Vagina (tissue), 2 donors: ENCODE results near the gene RPA3. TPM values are rescaled to one million over a fixed set of nuclear protein-coding genes. Genes with fewer than 3 reads are reported as not detected.

Source experiments
- DNase-seq, 2 donors: peaks; one replicate each; pipeline ENCODE4 v3.0.0-alpha.2; 2017; ENCODE audit errors: extremely low spot score in 2 of 2
- H3K27ac ChIP-seq: fragments of 200-600 bp; sonication (generic); one replicate; pipeline ENCODE4 v1.5.1; 2019
- H3K27me3 ChIP-seq: fragments of 200-600 bp; sonication (generic); one replicate; pipeline ENCODE4 v1.5.1; 2019
- H3K36me3 ChIP-seq, 2 donors: fragments of 200-600 bp; sonication (generic); one replicate each; pipeline ENCODE4 v1.5.1; 2017 to 2019
- H3K4me1 ChIP-seq: fragments of 200-600 bp; sonication (generic); one replicate; pipeline ENCODE4 v1.5.1; 2019
- H3K4me3 ChIP-seq, 2 donors: fragments of 200-600 bp; sonication (generic); 1 replicate in 1 of 2; 2 replicates in 1 of 2; pipeline ENCODE4 v1.5.1; 2016 to 2019
- H3K9me3 ChIP-seq: fragments of 200-600 bp; sonication (generic); one replicate; pipeline ENCODE4 v1.5.1; 2019
- CTCF ChIP-seq, 3 experiments: fragments of 450-650 bp in 2 of 3; fragments of 200-600 bp in 1 of 3; sonication (generic) in 1 of 3; IDR thresholded peaks; one replicate each; pipeline ENCODE4 v1.5.1; 2017 to 2019; ENCODE audit warnings: antibody characterized with exemption in 3 of 3, mild to moderate bottlenecking in 2 of 3, moderate library complexity in 2 of 3
- POLR2A ChIP-seq, 2 donors: fragments of 450-650 bp; IDR thresholded peaks; one replicate each; pipeline ENCODE4 v1.6.1; 2017; ENCODE audit warnings: antibody characterized with exemption in 2 of 2, mild to moderate bottlenecking in 2 of 2, moderate library complexity in 2 of 2
- POLR2AphosphoS5 ChIP-seq, 2 donors: sonication (generic); formaldehyde crosslinking; IDR thresholded peaks; one replicate each; pipeline ENCODE4 v1.9.0; 2017; ENCODE audit warnings: antibody characterized with exemption in 2 of 2, mild to moderate bottlenecking in 2 of 2, low read depth in 1 of 2; ENCODE audit not compliant: insufficient read depth in 1 of 2
- intact Hi-C: fragments of 100-400 bp; cut with DNase I; formaldehyde crosslinking; loops from one replicate; pipeline ENCODE4 v1.15.1; 2023
- total RNA-seq: library from RNA; depleted of rRNA; stranded (reverse); fragments of >200 nt; gene quantifications from one replicate; pipeline ENCODE4 v1.2.3, GENCODE V29; 2016

RPA3 gene
- total RNA-seq, 1 donor from 2014 or later = 12.3 TPM

- Histone ChIP-seq H3K36me3 (no peaks in the 10 kb centered on the region), H3K27me3 (no peaks in the 10 kb centered on the region), H3K9me3 (no peaks in the 10 kb centered on the region), H3K27ac (no peak overlapping the region), H3K4me1 (peaks cover 12% of the 10 kb centered on the region), H3K4me3 (no peak overlapping the region)
- intact Hi-C loops = no loop called here
- DNase-seq = no peak
- no peak for TF ChIP-seq POLR2AphosphoS5 (IDR thresholded peaks at IDR 0.05; ENCODE audit: insufficient read depth in 1 of 2, low read depth in 1 of 2)
- no peak for TF ChIP-seq POLR2A (IDR thresholded peaks at IDR 0.05)
- no peak for TF ChIP-seq CTCF (IDR thresholded peaks at IDR 0.05)
Observed at GRCh38 chr7:7703427-7703826, 15.0 kb downstream of the RPA3 start.

- no peaks in the 10 kb centered on the region for H3K9me3 ChIP-seq
- peaks cover 9% of the 10 kb centered on the region for H3K4me1 ChIP-seq
- no peaks in the 10 kb centered on the region for H3K36me3 ChIP-seq
- no peak for DNase-seq
- no peak overlapping the region for H3K4me3 ChIP-seq
- no peak overlapping the region for H3K27ac ChIP-seq
- H3K27me3 ChIP-seq = no peaks in the 10 kb centered on the region
- no peak for TF ChIP-seq POLR2AphosphoS5 (IDR thresholded peaks at IDR 0.05; ENCODE audit: insufficient read depth in 1 of 2, low read depth in 1 of 2)
- TF ChIP-seq POLR2A (IDR thresholded peaks at IDR 0.05) = no peak
- TF ChIP-seq CTCF (IDR thresholded peaks at IDR 0.05) = no peak
- intact Hi-C loops = no loop called here
Observed at GRCh38 chr7:7702826-7703225, 15.6 kb downstream of the RPA3 start.

GRCh38 chr7:7701527-7701926 is 16.9 kb downstream of the RPA3 start:
- Histone ChIP-seq H3K36me3 (no peaks in the 10 kb centered on the region), H3K4me1 (peaks cover 12% of the 10 kb centered on the region), H3K4me3 (no peak overlapping the region), H3K9me3 (no peaks in the 10 kb centered on the region), H3K27ac (no peak overlapping the region), H3K27me3 (no peaks in the 10 kb centered on the region)
- DNase-seq = no peak
- intact Hi-C loops = no loop called here
- TF ChIP-seq CTCF (IDR thresholded peaks at IDR 0.05) (no peak), POLR2A (IDR thresholded peaks at IDR 0.05) (no peak), POLR2AphosphoS5 (IDR thresholded peaks at IDR 0.05; ENCODE audit: insufficient read depth in 1 of 2, low read depth in 1 of 2) (no peak)

GRCh38 chr7:7699970-7700369 is 18.4 kb downstream of the RPA3 start:
- no peak for DNase-seq
- Histone ChIP-seq H3K36me3 (no peaks in the 10 kb centered on the region), H3K4me3 (no peak overlapping the region), H3K4me1 (peaks cover 27% of the 10 kb centered on the region), H3K9me3 (no peaks in the 10 kb centered on the region), H3K27me3 (no peaks in the 10 kb centered on the region), H3K27ac (no peak overlapping the region)
- intact Hi-C loops = no loop called here
- TF ChIP-seq CTCF (IDR thresholded peaks at IDR 0.05) (no peak), POLR2AphosphoS5 (IDR thresholded peaks at IDR 0.05; ENCODE audit: insufficient read depth in 1 of 2, low read depth in 1 of 2) (no peak), POLR2A (IDR thresholded peaks at IDR 0.05) (no peak)

- Histone ChIP-seq H3K27me3 (no peaks in the 10 kb centered on the region), H3K4me1 (peaks cover 30% of the 10 kb centered on the region), H3K36me3 (no peaks in the 10 kb centered on the region), H3K9me3 (no peaks in the 10 kb centered on the region), H3K27ac (no peak overlapping the region), H3K4me3 (no peak overlapping the region)
- no peak for DNase-seq
- TF ChIP-seq CTCF (IDR thresholded peaks at IDR 0.05) (no peak), POLR2AphosphoS5 (IDR thresholded peaks at IDR 0.05; ENCODE audit: insufficient read depth in 1 of 2, low read depth in 1 of 2) (no peak), POLR2A (IDR thresholded peaks at IDR 0.05) (no peak)
- intact Hi-C loops = no loop called here
Observed at GRCh38 chr7:7699380-7699779, 19.0 kb downstream of the RPA3 start.
